K562 (cell line): ENCODE measurements around the gene TMEM205. TPM values are rescaled to one million over a fixed set of nuclear protein-coding genes. Genes with fewer than 3 reads are reported as not detected.

Experiments used
- ATAC-seq: fragments of 200-7000 bp; cut with Tn5 transposase; 3 replicates; pipeline ENCODE4 v1.9.1; 2020; ENCODE audit warnings: moderate library complexity
- BruUV-seq: library from RNA; stranded (reverse); fragments of 400-500 nt; replicated peaks from 2 replicates; lab custom pipeline; 2021; lab: Mats Ljungman, UMichigan
- CTCF ChIA-PET: fragments of 300-600 bp; formaldehyde crosslinking; extraction: SDS; loops from one replicate; lab custom pipeline; 2021; ENCODE audit warnings: low intra/inter-chr PET ratio; lab: Yijun Ruan, JAX
- POLR2A ChIA-PET: fragments of 300-600, 350-650 bp; sonication (Branson Sonifier 250); formaldehyde crosslinking; extraction: SDS; loops from one replicate; lab custom pipeline; 2021; ENCODE audit warnings: antibody characterized with exemption, inconsistent platforms; lab: Yijun Ruan, JAX
- DNase-seq, 4 experiments: peaks; one replicate each; pipeline versions ENCODE4 v3.0.0 to v3.0.0-alpha.2; 2011 to 2018; ENCODE audit warnings: low spot score in 3 of 4, mixed read lengths in 3 of 4; ENCODE audit errors: extremely low read depth in 1 of 4
- FAIRE-seq: peaks from 2 replicates; lab custom pipeline; 2011; peaks lifted over from hg19 to GRCh38; lab: Jason Lieb, UNC
- H2AFZ ChIP-seq: 2 replicates; pipeline ENCODE4 v1.6.0; 2011; ENCODE audit warnings: low read depth, low read length, control low read depth, inconsistent platforms
- H3K27ac ChIP-seq: fragments of 200-600 bp; 3 replicates; pipeline ENCODE4 v1.8.0; 2011; ENCODE audit warnings: low read depth, mild to moderate bottlenecking, control low read depth, inconsistent platforms, low read length, moderate library complexity, mixed read lengths; ENCODE audit errors: extremely low read depth
- H3K27me3 ChIP-seq, 2 experiments: fragments of 300-600 bp in 1 of 2; 2 replicates in 1 of 2; 3 replicates in 1 of 2; pipeline versions ENCODE4 v1.6.0 to v1.8.0; 2011; ENCODE audit warnings: inconsistent platforms in 2 of 2, low read length in 2 of 2, mild to moderate bottlenecking in 1 of 2, mixed read lengths in 1 of 2, moderate library complexity in 1 of 2; ENCODE audit not compliant: control insufficient read depth in 2 of 2, insufficient read depth in 2 of 2
- H3K36me3 ChIP-seq: fragments of 300-600 bp; 3 replicates; pipeline ENCODE4 v1.8.0; 2011; ENCODE audit warnings: mild to moderate bottlenecking, low read length, inconsistent platforms; ENCODE audit not compliant: control insufficient read depth, insufficient read depth
- H3K4me1 ChIP-seq, 2 experiments: fragments of 200-600 bp in 1 of 2; replicated peaks in 1 of 2; 2 replicates in 1 of 2; 3 replicates in 1 of 2; pipeline versions ENCODE4 v1.5.1 to v1.8.0; 2011; ENCODE audit warnings: inconsistent platforms in 2 of 2, low read length in 2 of 2, mild to moderate bottlenecking in 1 of 2, mixed read lengths in 1 of 2, moderate library complexity in 1 of 2; ENCODE audit not compliant: control insufficient read depth in 2 of 2, insufficient read depth in 2 of 2
- H3K4me2 ChIP-seq: 2 replicates; pipeline ENCODE4 v1.6.1; 2011; ENCODE audit warnings: low read length, control low read depth, inconsistent platforms, mixed read lengths; ENCODE audit not compliant: insufficient read depth
- H3K4me3 ChIP-seq: fragments of 200-600 bp; sonication (generic), shearing (Covaris generic); 2 replicates; pipeline ENCODE4 v1.5.1; 2016; ENCODE audit warnings: control low read depth, inconsistent platforms
- H3K79me2 ChIP-seq: fragments of 200-600 bp; 3 replicates; pipeline ENCODE4 v1.8.0; 2011; ENCODE audit warnings: low read length, inconsistent platforms; ENCODE audit not compliant: control insufficient read depth, insufficient read depth
- H3K9ac ChIP-seq, 2 experiments: 2 replicates each; pipeline versions ENCODE4 v1.6.0 to v1.6.1; 2011; ENCODE audit warnings: low read depth in 2 of 2, low read length in 2 of 2, control low read depth in 1 of 2, inconsistent platforms in 1 of 2, mild to moderate bottlenecking in 1 of 2, mixed read lengths in 1 of 2; ENCODE audit not compliant: insufficient read depth in 1 of 2
- H3K9me1 ChIP-seq: one replicate; pipeline ENCODE4 v1.6.0; 2011; ENCODE audit warnings: inconsistent platforms, mild to moderate bottlenecking, low read length, moderate library complexity; ENCODE audit not compliant: control insufficient read depth, insufficient read depth
- H3K9me3 ChIP-seq: replicated peaks from 2 replicates; pipeline ENCODE4 v1.5.1; 2011; ENCODE audit warnings: low read depth, low read length, inconsistent platforms; ENCODE audit not compliant: control insufficient read depth, insufficient read depth
- H4K20me1 ChIP-seq: replicated peaks from 2 replicates; pipeline ENCODE4 v1.6.1; 2011; ENCODE audit warnings: low read length, inconsistent platforms, mixed read lengths; ENCODE audit not compliant: control insufficient read depth, insufficient read depth
- BRF2 ChIP-seq: IDR thresholded peaks from 3 replicates; pipeline ENCODE4 v1.6.1; 2011; ENCODE audit warnings: borderline replicate concordance, mild to moderate bottlenecking; ENCODE audit not compliant: insufficient read length, insufficient read depth
- CBX3 ChIP-seq, 2 experiments: IDR thresholded peaks; 1 replicate in 1 of 2; 2 replicates in 1 of 2; pipeline ENCODE4 v1.6.1; 2012; ENCODE audit warnings: inconsistent platforms in 2 of 2, low read length in 2 of 2, borderline replicate concordance in 1 of 2, control low read depth in 1 of 2
- ELF2 ChIP-seq: fragments of 250-450 bp; sonication (Bioruptor Pico); IDR thresholded peaks from 2 replicates; pipeline ENCODE4 v1.5.0; 2021; ENCODE audit warnings: mild to moderate bottlenecking
- EP400 ChIP-seq: fragments of 450-650 bp; IDR thresholded peaks from 2 replicates; pipeline ENCODE4 v1.6.1; 2017; ENCODE audit warnings: antibody characterized with exemption, mild to moderate bottlenecking, moderate library complexity
- KLF10 ChIP-seq: fragments of 250-450 bp; sonication (Bioruptor Pico); IDR thresholded peaks from 2 replicates; pipeline ENCODE4 v1.6.1; 2021; ENCODE audit warnings: matching md5 sums
- POLR3G ChIP-seq: IDR thresholded peaks from 2 replicates; pipeline ENCODE4 v1.6.1; 2011; ENCODE audit not compliant: insufficient read length, insufficient replicate concordance; ENCODE audit errors: extremely low read depth
- RAD21 ChIP-seq, 2 experiments: fragments of 250-450 bp in 1 of 2; fragments of 450-650 bp in 1 of 2; sonication (Bioruptor Pico) in 1 of 2; formaldehyde crosslinking in 1 of 2; IDR thresholded peaks in 1 of 2; conservative IDR thresholded peaks in 1 of 2; 2 replicates each; pipeline versions ENCODE4 v1.4.0 to v1.8.0; 2020 to 2022; ENCODE audit warnings: mild to moderate bottlenecking in 2 of 2, moderate library complexity in 1 of 2
- YY1 ChIP-seq, 3 experiments: IDR thresholded peaks; 2 replicates each; pipeline ENCODE4 v1.6.1; 2011; ENCODE audit warnings: low read length in 2 of 3, mild to moderate bottlenecking in 2 of 3, moderate library complexity in 2 of 3, borderline replicate concordance in 1 of 3, control low read depth in 1 of 3, low read depth in 1 of 3; ENCODE audit not compliant: insufficient read depth in 3 of 3, insufficient replicate concordance in 2 of 3, control insufficient read depth in 1 of 3, insufficient read length in 1 of 3; ENCODE audit errors: extremely low read depth in 1 of 3
- ZBTB17 ChIP-seq: fragments of 450-650 bp; formaldehyde crosslinking; IDR thresholded peaks from 2 replicates; pipeline ENCODE4 v1.4.0; 2020; ENCODE audit warnings: mild to moderate bottlenecking
- ZBTB9 ChIP-seq: fragments of 450-650 bp; formaldehyde crosslinking; IDR thresholded peaks from 2 replicates; pipeline ENCODE4 v1.4.0; 2020; ENCODE audit warnings: mild to moderate bottlenecking, moderate library complexity
- ZNF785 ChIP-seq: fragments of 250-450 bp; sonication (Bioruptor Pico); IDR thresholded peaks from 2 replicates; pipeline ENCODE4 v1.4.0; 2020; ENCODE audit warnings: mild to moderate bottlenecking
- ZSCAN29 ChIP-seq: fragments of 450-650 bp; IDR thresholded peaks from 2 replicates; pipeline ENCODE4 v1.6.1; 2017
- WGBS: fragments of 100-300 bp; shearing (Covaris generic); methylation state at CpG from one replicate; pipeline ENCODE4 v1.1.6; 2016; ENCODE audit warnings: low coverage, mixed read lengths; ENCODE audit not compliant: insufficient coverage; ENCODE audit errors: missing lambda C conversion rate; 5-methylcytosine and 5-hydroxymethylcytosine counted together
- in situ Hi-C: fragments of 300-500 bp; cut with MboI; formaldehyde crosslinking; loops from 4 replicates; pipeline ENCODE4 v1.15.0; 2018; ENCODE audit warnings: inconsistent platforms, mixed read lengths
- intact Hi-C: fragments of 100-400 bp; cut with micrococcal nuclease; formaldehyde crosslinking; loops from 2 replicates; pipeline ENCODE4 v1.14.2; 2022
- polyA plus RNA-seq, 8 experiments: library from polyadenylated mRNA; depleted of rRNA in 4 of 8; stranded (reverse) in 5 of 8; unstranded in 3 of 8; fragments of >200 nt; fragmentation: Nextera tagmentation in 2 of 8; fragmentation: Illumina TruSeq in 1 of 8; extraction: Ambion mirVana in 2 of 8; extraction: Trizol in 1 of 8; gene quantifications; 2 replicates each; pipeline versions ENCODE4 v1.2.1 to v1.2.3, GENCODE V29; 2011 to 2014; ENCODE audit warnings: inconsistent platforms in 1 of 8, missing spikeins in 1 of 8
- total RNA-seq, 7 experiments: library from RNA; depleted of rRNA in 6 of 7; stranded (reverse); fragments of >200 nt in 6 of 7; fragmentation: Illumina TruSeq in 2 of 7; extraction: Trizol in 2 of 7; gene quantifications; 2 replicates each; pipeline versions ENCODE4 v1.2.1 to v1.2.3, GENCODE V29; 2011 to 2021; ENCODE audit warnings: low replicate concordance in 1 of 7
- TF ChIP-seq, protein P1 (sequence below): fragments of 450-650 bp; formaldehyde crosslinking; IDR thresholded peaks from 2 replicates; pipeline ENCODE4 v1.4.0; 2020; ENCODE audit warnings: mild to moderate bottlenecking
- TF ChIP-seq, protein P2 (sequence below): fragments of 450-650 bp; formaldehyde crosslinking; IDR thresholded peaks from 2 replicates; pipeline ENCODE4 v1.4.0; 2022; ENCODE audit warnings: missing genetic modification characterization

Gene TMEM205
- total and polyA plus RNA-seq, 9 of the 15 experiments (the other 6 are each of a cell fraction or from before 2014, with no cell fraction given) = 21.3 to 81.5 (median 44.1) TPM

GRCh38 chr19:11390933-11391680 lies 45.0 kb upstream of the TMEM205 start:
- Histone ChIP-seq H3K9ac (no peak overlapping the region), H2AFZ (no peak overlapping the region), H3K4me1 (no peaks in the 10 kb centered on the region; a peak in 2 of 5 replicates), H3K36me3 (no peaks in the 10 kb centered on the region), H3K4me2 (no peak overlapping the region), H3K4me3 (no peak overlapping the region), H3K9me1 (no peaks in the 10 kb centered on the region), H3K79me2 (no peaks in the 10 kb centered on the region), H3K9me3 (peaks cover 3% of the 10 kb centered on the region; the same call in 1 of the 2 replicates), H3K27me3 (no peaks in the 10 kb centered on the region), H3K27ac (no peak overlapping the region), H4K20me1 (no peaks in the 10 kb centered on the region)
- DNase-seq = peak in 1 of 4 experiments; percentile 2
- TF ChIP-seq CBX3 (IDR thresholded peaks at IDR 0.05; ENCODE audit: borderline replicate concordance in 1 of 2, low read length in 2 of 2) = peak in 1 of 2 experiments; percentile 76; a peak in 1 of 3 replicates
- no peak for TF ChIP-seq ZBTB17 (CRISPR knock-in tag)
- no peak for TF ChIP-seq POLR3G
- TF ChIP-seq ELF2 = no peak
- no peak for TF ChIP-seq KLF10 (CRISPR knock-in tag)
- no peak for TF ChIP-seq ZSCAN29
- no peak for TF ChIP-seq ZNF785 (CRISPR knock-in tag)
- TF ChIP-seq EP400 = no peak
- peak in 1 of 3 experiments; percentile 57 for TF ChIP-seq YY1 (IDR thresholded peaks at IDR 0.05; ENCODE audit: borderline replicate concordance in 1 of 3, control insufficient read depth in 1 of 3, extremely low read depth in 1 of 3, insufficient read depth in 3 of 3, insufficient read length in 1 of 3, insufficient replicate concordance in 2 of 3, low read depth in 1 of 3, low read length in 2 of 3)
- TF ChIP-seq ZBTB9 (CRISPR knock-in tag) = no peak
- TF ChIP-seq, protein P1, sequence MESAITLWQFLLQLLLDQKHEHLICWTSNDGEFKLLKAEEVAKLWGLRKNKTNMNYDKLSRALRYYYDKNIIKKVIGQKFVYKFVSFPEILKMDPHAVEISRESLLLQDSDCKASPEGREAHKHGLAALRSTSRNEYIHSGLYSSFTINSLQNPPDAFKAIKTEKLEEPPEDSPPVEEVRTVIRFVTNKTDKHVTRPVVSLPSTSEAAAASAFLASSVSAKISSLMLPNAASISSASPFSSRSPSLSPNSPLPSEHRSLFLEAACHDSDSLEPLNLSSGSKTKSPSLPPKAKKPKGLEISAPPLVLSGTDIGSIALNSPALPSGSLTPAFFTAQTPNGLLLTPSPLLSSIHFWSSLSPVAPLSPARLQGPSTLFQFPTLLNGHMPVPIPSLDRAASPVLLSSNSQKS = no peak
- TF ChIP-seq, protein P2, sequence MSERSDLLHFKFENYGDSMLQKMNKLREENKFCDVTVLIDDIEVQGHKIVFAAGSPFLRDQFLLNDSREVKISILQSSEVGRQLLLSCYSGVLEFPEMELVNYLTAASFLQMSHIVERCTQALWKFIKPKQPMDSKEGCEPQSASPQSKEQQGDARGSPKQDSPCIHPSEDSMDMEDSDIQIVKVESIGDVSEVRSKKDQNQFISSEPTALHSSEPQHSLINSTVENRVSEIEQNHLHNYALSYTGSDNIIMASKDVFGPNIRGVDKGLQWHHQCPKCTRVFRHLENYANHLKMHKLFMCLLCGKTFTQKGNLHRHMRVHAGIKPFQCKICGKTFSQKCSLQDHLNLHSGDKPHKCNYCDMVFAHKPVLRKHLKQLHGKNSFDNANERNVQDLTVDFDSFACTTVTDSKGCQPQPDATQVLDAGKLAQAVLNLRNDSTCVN (CRISPR knock-in tag) = no peak
- no peak for TF ChIP-seq BRF2
- no peak for TF ChIP-seq RAD21 (CRISPR knock-in tag; conservative IDR thresholded peaks at IDR 0.05 in 1 of 2, IDR thresholded peaks at IDR 0.05 in 1 of 2)
- CTCF ChIA-PET = no interaction called here
- POLR2A ChIA-PET = interaction anchor here (0.7 to 1.1 kb wide), 2 partner anchors 9 to 15 kb away, joined by 3 read pairs; no protein-coding TSS in a partner anchor
- no peak for FAIRE-seq
- intact Hi-C loops (no loop called here), in situ Hi-C loops (no loop called here)
- no peak for ATAC-seq
- BruUV-seq = no TSS peak
- WGBS = 20% methylated on average over 3 of the region's 4 CpGs
